GM18517 (cell line): ENCODE data around the gene MUC20.
"Not testable (repeated sequence)": the region's sequence is repeated elsewhere in the genome, so short reads cannot be mapped to it uniquely, and the experiment has no call there.

Experiments
- ATAC-seq: cut with Tn5 transposase; IDR thresholded peaks from one replicate; pipeline ENCODE4 v1.9.1; 2021; ENCODE audit warnings: mild to moderate bottlenecking, moderate library complexity; ENCODE audit not compliant: unreplicated experiment

MUC20 gene

GRCh38 chr3:195727606-195728195 lies 6.9 kb downstream of the MUC20 start:
- ATAC-seq = no peak

GRCh38 chr3:195728789-195729188 lies 8.0 kb downstream of the MUC20 start:
- not testable (repeated sequence) for ATAC-seq

GRCh38 chr3:195729476-195730251 lies 8.9 kb downstream of the MUC20 start:
- no peak for ATAC-seq

- no peak for ATAC-seq
Observed at GRCh38 chr3:195731356-195731905, 10.7 kb downstream of the MUC20 start.

GRCh38 chr3:195732940-195733339 lies 12.2 kb downstream of the MUC20 start:
- ATAC-seq = no peak

- ATAC-seq = no peak
Observed at GRCh38 chr3:195735036-195735695, 14.4 kb downstream of the MUC20 start.

GRCh38 chr3:195736866-195737490 lies 16.2 kb downstream of the MUC20 start:
- ATAC-seq = no peak

GRCh38 chr3:195737782-195738181 lies 17.0 kb downstream of the MUC20 start:
- ATAC-seq = not testable (repeated sequence)

- ATAC-seq = no peak
Observed at GRCh38 chr3:195738274-195739044, 17.7 kb downstream of the MUC20 start.

- ATAC-seq = no peak
Observed at GRCh38 chr3:195739561-195740111, 18.9 kb downstream of the MUC20 start.

- no peak for ATAC-seq
Observed at GRCh38 chr3:195744437-195744836, 23.7 kb downstream of the MUC20 start.

- no peak for ATAC-seq
Observed at GRCh38 chr3:195746346-195746745, 25.6 kb downstream of the MUC20 start.

- ATAC-seq = no peak
Observed at GRCh38 chr3:195746751-195747150, 26.0 kb downstream of the MUC20 start.

GRCh38 chr3:195748661-195749060 lies 27.9 kb downstream of the MUC20 start:
- ATAC-seq = no peak

- not testable (repeated sequence) for ATAC-seq
Observed at GRCh38 chr3:195749101-195749500, 28.3 kb downstream of the MUC20 start.

GRCh38 chr3:195750797-195751520 lies 30.2 kb downstream of the MUC20 start:
- no peak for ATAC-seq

GRCh38 chr3:195751560-195751959 lies 30.8 kb downstream of the MUC20 start:
- ATAC-seq = no peak

- ATAC-seq = no peak
Observed at GRCh38 chr3:195752066-195752465, 31.3 kb downstream of the MUC20 start.

GRCh38 chr3:195752546-195753331 lies 32.0 kb downstream of the MUC20 start:
- no peak for ATAC-seq
